ENCODE data around the gene TBC1D1.

- no peak for TF ChIP-seq CTCF (tag by site-specific recombination; IDR thresholded peaks at IDR 0.05)
- no peak for TF ChIP-seq ZBTB49 (tag by site-specific recombination; IDR thresholded peaks at IDR 0.05; ENCODE audit: low read depth)
- no peak for TF ChIP-seq KLF17 (tag by site-specific recombination; IDR thresholded peaks at IDR 0.05)
- no peak for TF ChIP-seq PBX3 (CRISPR knock-in tag; IDR thresholded peaks at IDR 0.05)
- no peak for TF ChIP-seq ZNF350 (tag by site-specific recombination; IDR thresholded peaks at IDR 0.05)
- TF ChIP-seq GLI4 (tag by site-specific recombination; IDR thresholded peaks at IDR 0.05): no peak
- no peak for TF ChIP-seq SP2 (tag by site-specific recombination; IDR thresholded peaks at IDR 0.05)
- no peak for TF ChIP-seq ZBTB7A (tag by site-specific recombination; IDR thresholded peaks at IDR 0.05; ENCODE audit: low read depth)
Observed at GRCh38 chr4:37970702-37971101, 79.8 kb downstream of the TBC1D1 start.
